PC-3 (cell line): ENCODE data around the gene PDE11A. TPM values are rescaled to one million over a fixed set of nuclear protein-coding genes. Genes with fewer than 3 reads are reported as not detected.

Experiments
- ATAC-seq: fragments of 200-7000 bp; cut with Tn5 transposase; 2 replicates; pipeline ENCODE4 v1.9.1; 2020; ENCODE audit warnings: mild to moderate bottlenecking, moderate library complexity
- BruUV-seq: library from RNA; stranded (reverse); fragments of 400-500 nt; replicated peaks from 2 replicates; lab custom pipeline; 2021; lab: Mats Ljungman, UMichigan
- CTCF ChIA-PET: fragments of 300-600 bp; sonication (Branson Sonifier 250); formaldehyde crosslinking; loops from one replicate; lab custom pipeline; 2022; ENCODE audit warnings: antibody characterized with exemption; lab: Charles Lee
- POLR2A ChIA-PET: fragments of 300-600 bp; sonication (Branson Sonifier 250); formaldehyde crosslinking; loops from one replicate; lab custom pipeline; 2022; ENCODE audit warnings: antibody characterized with exemption; ENCODE audit not compliant: unreplicated experiment; lab: Charles Lee
- DNase-seq: peaks from one replicate; pipeline ENCODE4 v3.0.0-alpha.2; 2015
- H2AFZ ChIP-seq: fragments of 300-600 bp; sonication (generic); 2 replicates; pipeline ENCODE4 v1.6.0; 2016; ENCODE audit warnings: antibody characterized with exemption, low read length
- H3F3A ChIP-seq: fragments of 300-600 bp; sonication (generic); one replicate; pipeline ENCODE4 v1.6.0; 2017; ENCODE audit warnings: antibody characterized with exemption, low read length, control low read depth, mild to moderate bottlenecking; ENCODE audit not compliant: unreplicated experiment
- H3K27ac ChIP-seq: fragments of 300-600 bp; sonication (generic); 2 replicates; pipeline ENCODE4 v1.5.1; 2016; ENCODE audit warnings: mild to moderate bottlenecking, low read length
- H3K27me3 ChIP-seq: fragments of 300-600 bp; sonication (generic); 2 replicates; pipeline ENCODE4 v1.6.1; 2016; ENCODE audit warnings: low read length, mixed read lengths
- H3K36me3 ChIP-seq: fragments of 300-600 bp; sonication (generic); 2 replicates; pipeline ENCODE4 v1.6.1; 2016; ENCODE audit warnings: low read depth, mixed run types, low read length, mixed read lengths
- H3K4me1 ChIP-seq: fragments of 300-600 bp; sonication (generic); 2 replicates; pipeline ENCODE4 v1.5.1; 2016; ENCODE audit warnings: low read length; ENCODE audit not compliant: insufficient read depth
- H3K4me2 ChIP-seq: fragments of 300-600 bp; sonication (generic); 2 replicates; pipeline ENCODE4 v1.6.0; 2016; ENCODE audit warnings: low read length
- H3K4me3 ChIP-seq: fragments of 300-600 bp; sonication (generic); 2 replicates; pipeline ENCODE4 v1.5.1; 2016; ENCODE audit warnings: mild to moderate bottlenecking, low read length, mixed read lengths
- H3K79me2 ChIP-seq: fragments of 300-600 bp; sonication (generic); 2 replicates; pipeline ENCODE4 v1.6.1; 2017; ENCODE audit warnings: low read length, mixed read lengths
- H3K9ac ChIP-seq: fragments of 300-600 bp; sonication (generic); 2 replicates; pipeline ENCODE4 v1.6.0; 2016; ENCODE audit warnings: mild to moderate bottlenecking, low read length
- H3K9me2 ChIP-seq: fragments of 300-600 bp; sonication (generic); replicated peaks from 2 replicates; pipeline ENCODE4 v1.6.1; 2016; ENCODE audit warnings: mixed run types, low read length, mixed read lengths
- H3K9me3 ChIP-seq: fragments of 300-600 bp; sonication (generic); 2 replicates; pipeline ENCODE4 v1.6.1; 2016; ENCODE audit warnings: low read length, mixed read lengths
- H4K20me1 ChIP-seq: fragments of 300-600 bp; sonication (generic); 2 replicates; pipeline ENCODE4 v1.6.1; 2016; ENCODE audit warnings: low read length, mixed read lengths
- CTCF ChIP-seq: fragments of 300-600 bp; sonication (generic); conservative IDR thresholded peaks from 2 replicates; pipeline ENCODE4 v1.5.1; 2017; ENCODE audit warnings: antibody characterized with exemption, low read depth, mild to moderate bottlenecking, low read length
- EZH2 ChIP-seq: fragments of 300-600 bp; sonication (generic); IDR thresholded peaks from one replicate; pipeline ENCODE4 v1.6.1; 2017; ENCODE audit warnings: antibody characterized with exemption, mild to moderate bottlenecking, low read length; ENCODE audit not compliant: unreplicated experiment
- EZH2phosphoT487 ChIP-seq: fragments of 300-600 bp; sonication (generic); IDR thresholded peaks from 2 replicates; pipeline ENCODE4 v1.6.1; 2018; ENCODE audit warnings: mild to moderate bottlenecking, antibody characterized with exemption, low read length, borderline replicate concordance
- intact Hi-C: fragments of 100-400 bp; cut with micrococcal nuclease; formaldehyde crosslinking; loops from 2 replicates; pipeline ENCODE4 v1.9.0; 2023
- total RNA-seq: library from RNA; depleted of rRNA; stranded (reverse); fragments of >200 nt; gene quantifications from 2 replicates; pipeline ENCODE4 v1.2.3, GENCODE V29; 2014

PDE11A gene
- total RNA-seq, 1 experiment from 2014 or later: 0.15 TPM

GRCh38 chr2:177606636-177607035 lies 465.9 kb downstream of the PDE11A start:
- POLR2A ChIA-PET: no interaction called here
- no peak for DNase-seq
- Histone ChIP-seq H3K27ac (no peak overlapping the region), H3K9me3 (no peaks in the 10 kb centered on the region), H4K20me1 (no peaks in the 10 kb centered on the region), H3K36me3 (no peaks in the 10 kb centered on the region), H3K4me2 (no peak overlapping the region), H3K9me2 (no peaks in the 10 kb centered on the region), H3K9ac (no peak overlapping the region), H3F3A (no peaks in the 10 kb centered on the region), H3K4me3 (no peak overlapping the region), H2AFZ (peak overlapping the region; percentile 58), H3K4me1 (peaks cover 4% of the 10 kb centered on the region; the same call in 1 of the 2 replicates), H3K27me3 (no peaks in the 10 kb centered on the region), H3K79me2 (no peaks in the 10 kb centered on the region)
- no TSS peak for BruUV-seq
- intact Hi-C loops: no loop called here
- ATAC-seq: no peak
- CTCF ChIA-PET: no interaction called here
- TF ChIP-seq CTCF (no peak), EZH2 (no peak), EZH2phosphoT487 (no peak)

- Histone ChIP-seq H2AFZ (peak overlapping the region; percentile 27; the same call in 1 of the 2 replicates), H3K79me2 (no peaks in the 10 kb centered on the region), H3F3A (no peaks in the 10 kb centered on the region), H3K9me2 (no peaks in the 10 kb centered on the region), H3K9me3 (no peaks in the 10 kb centered on the region), H3K4me1 (peaks cover 4% of the 10 kb centered on the region; the same call in 1 of the 2 replicates), H3K4me3 (no peak overlapping the region), H4K20me1 (no peaks in the 10 kb centered on the region), H3K4me2 (peak overlapping the region; percentile 40), H3K9ac (no peak overlapping the region), H3K27me3 (no peaks in the 10 kb centered on the region), H3K36me3 (no peaks in the 10 kb centered on the region), H3K27ac (no peak overlapping the region)
- TF ChIP-seq EZH2phosphoT487 (no peak), CTCF (peak; percentile 87)
- intact Hi-C loops: loop anchor here (1.0 to 5.0 kb wide), 5 partner anchors 51 to 442 kb away; no protein-coding TSS in a partner anchor
- ATAC-seq (peak; percentile 96), DNase-seq (peak; percentile 76)
- POLR2A ChIA-PET: interaction anchor here (0.6 kb wide), 1 partner anchor 1363 kb away, joined by 4 read pairs; no protein-coding TSS in a partner anchor
- CTCF ChIA-PET: interaction anchor here (0.7 to 1.1 kb wide), 2 partner anchors 15 to 115 kb away, joined by 3 to 25 read pairs; no protein-coding TSS in a partner anchor
- BruUV-seq: no TSS peak
These were observed 468.1 kb downstream of the PDE11A start for GRCh38 chr2:177604271-177605065.

- H3K36me3 ChIP-seq: no peaks in the 10 kb centered on the region
- ChIA-PET POLR2A (no interaction called here), CTCF (interaction anchor here (0.7 to 1.1 kb wide), 2 partner anchors 15 to 114 kb away, joined by 3 to 25 read pairs; no protein-coding TSS in a partner anchor)
- H3K79me2 ChIP-seq: no peaks in the 10 kb centered on the region
- DNase-seq (no peak), ATAC-seq (no peak)
- H3K9me3 ChIP-seq: no peaks in the 10 kb centered on the region
- no peak overlapping the region for H3K4me3 ChIP-seq
- H3K9ac ChIP-seq: no peak overlapping the region
- no peaks in the 10 kb centered on the region for H3K9me2 ChIP-seq
- H3K27me3 ChIP-seq: no peaks in the 10 kb centered on the region
- H3K4me2 ChIP-seq: no peak overlapping the region; the same call in 1 of the 2 replicates
- no TSS peak for BruUV-seq
- intact Hi-C loops: loop anchor here (1.0 to 5.0 kb wide), 5 partner anchors 50 to 441 kb away; no protein-coding TSS in a partner anchor
- no peak for TF ChIP-seq CTCF
- TF ChIP-seq EZH2phosphoT487: no peak
- no peak for TF ChIP-seq EZH2
- peak overlapping the region; percentile 27; the same call in 1 of the 2 replicates for H2AFZ ChIP-seq
- H3K27ac ChIP-seq: no peak overlapping the region
- peaks cover 4% of the 10 kb centered on the region; the same call in 1 of the 2 replicates for H3K4me1 ChIP-seq
- H4K20me1 ChIP-seq: no peaks in the 10 kb centered on the region
- no peaks in the 10 kb centered on the region for H3F3A ChIP-seq
These were observed 468.8 kb downstream of the PDE11A start for GRCh38 chr2:177603768-177604167.
